ENCODE data around the gene CTDSPL2.
"Not testable (repeated sequence)": the region's sequence is repeated elsewhere in the genome, so short reads cannot be mapped to it uniquely, and the experiment has no call there.

Gene CTDSPL2

DNA sequence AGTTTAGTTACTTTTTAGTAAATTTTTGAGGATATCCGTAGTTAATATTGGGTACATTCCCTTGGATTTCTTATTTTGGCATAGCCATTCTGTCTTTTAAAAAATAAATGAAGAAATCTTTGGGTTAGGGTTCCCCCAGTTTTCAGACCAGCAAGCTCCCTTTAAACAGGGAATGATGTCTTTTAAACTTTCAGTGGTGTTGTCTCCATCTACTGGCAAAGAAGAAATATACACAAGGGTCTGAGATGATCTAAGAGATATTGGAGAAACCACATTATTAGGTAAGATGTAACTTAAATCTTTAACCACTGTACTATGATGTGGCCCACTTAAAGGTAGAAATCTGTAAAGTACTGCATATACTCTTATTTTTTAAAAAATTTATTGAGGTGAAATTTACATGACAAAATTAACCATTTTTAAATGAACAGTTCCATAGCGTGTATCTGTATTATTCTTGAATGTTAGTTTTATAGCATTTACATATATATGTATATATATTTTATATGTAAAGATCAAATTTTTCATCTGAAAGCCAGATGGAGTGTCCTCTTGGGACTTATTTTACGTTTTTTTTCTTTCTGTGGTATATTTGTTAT lies 74.4 kb downstream of the CTDSPL2 start:
- no peak for DNase-seq (ENCODE audit: insufficient read length, low spot score)
- no peak for TF ChIP-seq POLR2A (IDR thresholded peaks at IDR 0.05; ENCODE audit: low read depth, low read length)
- peak; percentile 88 for FAIRE-seq

DNA sequence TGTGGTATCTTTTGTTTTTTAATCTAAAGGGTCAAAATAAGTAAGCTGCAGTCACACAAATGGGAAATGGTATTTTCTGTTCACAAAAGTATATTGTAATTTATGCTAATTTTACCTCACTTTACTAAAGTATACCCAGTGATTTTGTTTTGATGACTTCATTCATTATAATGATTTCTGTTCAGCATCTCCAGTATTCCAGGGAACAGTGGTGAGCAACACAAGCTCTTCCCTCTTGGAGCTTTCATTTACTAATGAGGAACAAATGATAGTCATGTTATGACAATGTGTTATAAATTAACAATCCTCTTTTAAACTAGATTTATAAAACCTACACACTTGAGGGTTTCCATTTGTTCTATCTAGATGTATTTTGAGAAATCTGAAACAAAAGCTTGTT lies 89.0 kb downstream of the CTDSPL2 start:
- DNase-seq (ENCODE audit: insufficient read length, low spot score) (no peak), FAIRE-seq (no peak)
- no peak for TF ChIP-seq POLR2A (IDR thresholded peaks at IDR 0.05; ENCODE audit: low read depth, low read length)

- FAIRE-seq (no peak), DNase-seq (ENCODE audit: insufficient read length, low spot score) (no peak)
- TF ChIP-seq POLR2A (IDR thresholded peaks at IDR 0.05; ENCODE audit: low read depth, low read length), result no peak
Observed at GRCh38 chr15:44519537-44519936, 92.1 kb downstream of the CTDSPL2 start.

GRCh38 chr15:44525018-44525417 lies 97.6 kb downstream of the CTDSPL2 start:
- DNase-seq (ENCODE audit: insufficient read length, low spot score) (no peak), FAIRE-seq (no peak)
- TF ChIP-seq POLR2A (IDR thresholded peaks at IDR 0.05; ENCODE audit: low read depth, low read length), result no peak

DNA sequence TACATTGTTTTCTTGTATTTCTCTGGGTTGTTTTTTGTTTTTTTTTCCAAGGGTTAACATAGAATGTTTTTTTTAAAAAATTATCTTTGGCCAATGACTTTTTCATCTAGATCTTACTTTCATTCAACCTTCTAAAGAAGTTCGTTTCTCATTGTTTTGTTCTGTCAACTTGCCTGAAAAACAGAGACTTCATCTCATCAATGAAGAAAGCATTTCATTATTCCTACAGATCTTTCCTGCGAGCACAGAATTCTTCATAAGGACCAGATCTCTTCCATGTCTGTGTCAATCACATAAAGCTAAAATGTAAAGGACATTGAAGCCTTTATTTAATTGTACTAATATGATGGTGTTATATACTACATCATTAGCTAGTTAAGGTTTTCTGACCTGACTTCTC lies 99.8 kb downstream of the CTDSPL2 start:
- TF ChIP-seq POLR2A (IDR thresholded peaks at IDR 0.05; ENCODE audit: low read depth, low read length), result no peak

GRCh38 chr15:44529864-44530604 lies 102.6 kb downstream of the CTDSPL2 start:
- DNase-seq (ENCODE audit: insufficient read length, low spot score), result no peak
- FAIRE-seq, result no peak
- no peak for TF ChIP-seq POLR2A (IDR thresholded peaks at IDR 0.05; ENCODE audit: low read depth, low read length)

More for the DNA sequence above, 99.8 kb downstream of the CTDSPL2 start:
- no peak for DNase-seq (ENCODE audit: insufficient read length, low spot score)
- FAIRE-seq, result peak; percentile 15

DNA sequence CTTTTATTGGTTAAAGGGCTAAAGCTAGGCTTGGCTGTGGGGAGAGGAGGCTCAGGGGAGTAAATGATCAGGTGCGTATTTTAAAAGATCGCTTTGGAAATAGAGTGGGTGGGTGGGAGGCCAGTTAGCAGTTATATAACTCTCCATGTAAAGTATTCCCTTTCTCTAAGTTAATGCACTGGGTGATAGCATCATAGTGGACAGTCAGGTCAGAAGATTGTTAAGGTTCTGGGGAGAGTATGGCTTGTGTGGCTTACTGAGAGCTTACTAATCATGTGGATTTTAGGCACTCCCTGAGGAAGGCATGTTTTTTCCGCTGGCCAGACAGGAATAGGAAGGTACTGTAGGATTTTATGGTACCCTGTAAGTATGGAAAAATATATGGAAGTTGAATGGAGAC lies 103.2 kb downstream of the CTDSPL2 start:
- no peak for TF ChIP-seq POLR2A (IDR thresholded peaks at IDR 0.05; ENCODE audit: low read depth, low read length)
- no peak for FAIRE-seq
- DNase-seq (ENCODE audit: insufficient read length, low spot score), result no peak

DNA sequence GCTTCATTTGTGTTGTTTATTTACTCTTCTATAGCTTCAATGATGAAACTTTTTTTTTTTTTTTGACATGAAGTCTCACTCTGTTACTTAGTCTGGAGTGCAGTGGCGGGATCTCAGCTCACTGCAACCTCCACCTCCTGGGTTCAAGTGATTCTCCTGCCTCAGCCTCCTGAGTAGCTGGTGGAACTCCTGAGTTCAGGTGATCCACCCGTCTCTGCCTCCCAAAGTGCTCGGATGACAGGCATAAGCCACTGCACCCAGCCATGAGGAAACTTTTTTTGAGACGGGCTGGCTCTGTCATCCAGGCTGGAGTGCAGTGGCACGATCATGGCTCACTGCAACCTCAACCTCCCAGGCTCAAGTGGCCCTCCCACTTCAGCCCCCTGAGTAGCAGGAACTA lies 104.8 kb downstream of the CTDSPL2 start:
- not testable (repeated sequence) for DNase-seq (ENCODE audit: insufficient read length, low spot score); FAIRE-seq

DNA sequence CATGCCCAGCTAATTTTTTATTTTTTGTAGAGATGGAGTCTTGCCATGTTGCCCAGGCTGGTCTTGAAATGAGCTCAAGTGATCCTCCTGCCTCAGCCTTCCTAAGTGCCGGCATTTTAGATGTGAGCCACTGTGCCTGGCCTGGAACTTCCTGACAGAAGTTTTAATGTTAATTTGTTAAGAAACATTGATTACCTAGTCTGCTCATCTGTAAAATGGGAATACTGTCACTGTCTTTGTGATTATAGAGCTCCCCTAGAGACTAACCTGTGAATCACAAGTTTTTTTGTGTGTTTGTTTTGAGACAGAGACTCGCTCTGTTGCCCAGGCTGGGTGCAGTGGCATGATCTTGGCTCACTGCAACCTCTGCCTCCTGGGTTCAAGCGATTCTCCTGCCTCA lies 105.3 kb downstream of the CTDSPL2 start:
- FAIRE-seq (no peak), DNase-seq (ENCODE audit: insufficient read length, low spot score) (no peak)
- no peak for TF ChIP-seq POLR2A (IDR thresholded peaks at IDR 0.05; ENCODE audit: low read depth, low read length)

DNA sequence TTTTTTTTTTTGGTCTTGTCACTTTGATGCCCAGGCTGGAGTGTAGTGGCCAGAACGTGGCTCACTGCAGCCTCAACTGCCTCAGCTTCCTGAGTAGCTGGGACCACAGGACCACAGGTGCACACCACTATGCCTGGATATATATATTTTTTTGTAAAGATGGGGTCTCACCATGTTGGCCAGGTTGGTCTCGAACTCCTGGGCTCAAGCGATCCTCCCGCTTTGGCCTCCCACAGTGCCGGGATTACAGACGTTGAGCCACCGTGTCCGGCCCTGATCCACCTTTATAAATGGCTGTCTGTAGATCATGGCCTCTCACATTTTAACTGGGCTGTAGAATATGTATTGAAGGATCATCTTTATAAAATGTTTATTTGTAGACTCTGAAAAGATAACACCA lies 107.7 kb downstream of the CTDSPL2 start:
- no peak for TF ChIP-seq POLR2A (IDR thresholded peaks at IDR 0.05; ENCODE audit: low read depth, low read length)
- DNase-seq (ENCODE audit: insufficient read length, low spot score), result no peak
- no peak for FAIRE-seq

- no peak for TF ChIP-seq POLR2A (IDR thresholded peaks at IDR 0.05; ENCODE audit: low read depth, low read length)
- DNase-seq (ENCODE audit: insufficient read length, low spot score) (no peak), FAIRE-seq (no peak)
Observed at GRCh38 chr15:44535523-44536301, 108.3 kb downstream of the CTDSPL2 start.

GRCh38 chr15:44536302-44536961 lies 109.0 kb downstream of the CTDSPL2 start:
- DNase-seq (ENCODE audit: insufficient read length, low spot score) (peak; percentile 78), FAIRE-seq (no peak)
- TF ChIP-seq POLR2A (IDR thresholded peaks at IDR 0.05; ENCODE audit: low read depth, low read length), result peak; percentile 84

GRCh38 chr15:44536962-44537734 lies 109.7 kb downstream of the CTDSPL2 start, which contains the start of gene EIF3J:
Gene EIF3J (plus strand): TSS chr15:44537147. CDS start chr15:44537195, 48 bp downstream.
- DNase-seq (ENCODE audit: insufficient read length, low spot score) (peak; percentile 90), FAIRE-seq (peak; percentile 11)
- TF ChIP-seq POLR2A (IDR thresholded peaks at IDR 0.05; ENCODE audit: low read depth, low read length), result peak; percentile 83
